COLO668 (cell line): ENCODE results near the gene UBA1.

Experiments
- DNase-seq: peaks from one replicate; lab custom pipeline; 2025; ENCODE audit not compliant: unreplicated experiment; lab: John Stamatoyannopoulos, UW

The UBA1 gene

DNA sequence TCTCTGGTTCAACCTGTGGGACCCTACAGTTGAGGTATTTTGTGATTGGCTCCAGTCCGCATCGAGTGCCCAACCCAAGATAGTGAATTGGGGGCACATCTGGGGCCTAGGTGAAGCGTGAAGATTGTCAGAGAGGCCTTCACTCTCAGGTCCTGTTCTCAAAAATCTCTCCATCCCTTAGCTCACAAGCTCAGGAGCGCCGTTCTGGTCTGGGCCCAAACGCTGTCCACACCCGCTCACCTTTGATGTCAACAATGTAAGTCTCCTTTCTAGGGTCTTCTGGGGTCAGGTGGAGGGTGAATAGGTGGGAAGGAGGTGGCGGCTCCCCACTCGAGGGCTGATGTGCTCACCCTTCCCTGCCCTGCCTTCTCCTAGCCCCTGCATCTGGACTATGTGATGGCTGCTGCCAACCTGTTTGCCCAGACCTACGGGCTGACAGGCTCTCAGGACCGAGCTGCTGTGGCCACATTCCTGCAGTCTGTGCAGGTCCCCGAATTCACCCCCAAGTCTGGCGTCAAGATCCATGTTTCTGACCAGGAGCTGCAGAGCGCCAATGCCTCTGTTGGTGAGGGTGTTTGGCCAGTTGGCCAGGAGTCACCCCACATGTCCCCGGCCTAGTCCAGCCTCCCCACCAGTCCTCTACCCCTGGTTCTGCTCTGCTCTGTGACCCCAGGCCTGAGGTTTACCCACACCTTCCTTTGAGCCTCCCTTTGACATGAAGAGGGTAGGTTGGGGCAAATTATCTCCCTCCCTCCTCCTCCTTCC, 17.2 kb downstream of the UBA1 start:
- no peak for DNase-seq

GRCh38 chrX:47212381-47213293, 19.0 kb downstream of the UBA1 start:
- DNase-seq: no peak

DNA sequence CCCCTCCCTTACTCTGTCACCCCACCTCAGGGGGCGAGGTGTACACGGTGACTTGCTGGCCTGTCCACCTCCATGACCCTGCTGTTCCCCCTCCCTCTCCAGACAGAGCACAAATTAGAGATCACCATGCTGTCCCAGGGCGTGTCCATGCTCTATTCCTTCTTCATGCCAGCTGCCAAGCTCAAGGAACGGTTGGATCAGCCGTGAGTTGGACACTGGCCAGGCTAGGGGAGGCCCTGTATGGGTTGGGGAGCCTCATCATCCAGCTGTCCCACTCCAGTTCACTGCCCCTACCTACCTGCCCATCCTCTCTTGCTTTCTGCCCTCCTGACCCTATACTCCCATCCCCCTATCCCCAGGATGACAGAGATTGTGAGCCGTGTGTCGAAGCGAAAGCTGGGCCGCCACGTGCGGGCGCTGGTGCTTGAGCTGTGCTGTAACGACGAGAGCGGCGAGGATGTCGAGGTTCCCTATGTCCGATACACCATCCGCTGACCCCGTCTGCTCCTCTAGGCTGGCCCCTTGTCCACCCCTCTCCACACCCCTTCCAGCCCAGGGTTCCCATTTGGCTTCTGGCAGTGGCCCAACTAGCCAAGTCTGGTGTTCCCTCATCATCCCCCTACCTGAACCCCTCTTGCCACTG, 20.9 kb downstream of the UBA1 start:
- no peak for DNase-seq

DNA sequence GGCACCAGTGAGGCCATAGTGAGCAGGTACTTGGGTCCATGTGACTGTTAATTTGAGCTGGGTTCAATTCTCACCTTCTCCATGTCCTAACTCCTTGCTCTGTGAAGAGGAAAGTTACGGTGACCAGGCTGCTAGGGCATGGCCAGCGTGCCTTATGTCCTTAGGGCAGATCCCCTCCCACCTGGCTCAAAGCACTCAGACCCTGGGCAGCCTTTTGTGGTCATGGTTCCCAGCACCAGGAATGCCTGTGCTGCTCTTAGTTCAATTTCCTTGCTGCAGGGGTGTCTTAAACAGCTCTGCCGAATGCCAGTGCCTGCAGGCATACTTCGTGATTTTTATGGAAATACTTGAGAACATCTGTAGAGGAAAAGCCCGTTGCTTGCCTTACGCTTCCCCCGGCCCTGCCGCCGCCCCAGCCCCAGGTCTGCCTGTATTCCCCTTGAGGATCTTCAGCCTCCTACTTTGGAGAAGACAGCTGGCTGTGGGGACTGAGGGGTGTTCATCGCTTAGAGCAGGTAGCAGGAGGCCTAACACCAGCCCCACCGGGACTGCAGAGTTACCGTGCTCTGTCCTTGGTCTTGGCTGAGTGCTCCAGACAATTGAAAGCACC, 21.8 kb downstream of the UBA1 start:
- no peak for DNase-seq

- no peak for DNase-seq
Observed at GRCh38 chrX:47216393-47216925, 22.8 kb downstream of the UBA1 start.

GRCh38 chrX:47217121-47217851, 23.7 kb downstream of the UBA1 start:
- peak; percentile 47 for DNase-seq

GRCh38 chrX:47217852-47218279, 24.2 kb downstream of the UBA1 start:
- DNase-seq: peak; percentile 96

DNA sequence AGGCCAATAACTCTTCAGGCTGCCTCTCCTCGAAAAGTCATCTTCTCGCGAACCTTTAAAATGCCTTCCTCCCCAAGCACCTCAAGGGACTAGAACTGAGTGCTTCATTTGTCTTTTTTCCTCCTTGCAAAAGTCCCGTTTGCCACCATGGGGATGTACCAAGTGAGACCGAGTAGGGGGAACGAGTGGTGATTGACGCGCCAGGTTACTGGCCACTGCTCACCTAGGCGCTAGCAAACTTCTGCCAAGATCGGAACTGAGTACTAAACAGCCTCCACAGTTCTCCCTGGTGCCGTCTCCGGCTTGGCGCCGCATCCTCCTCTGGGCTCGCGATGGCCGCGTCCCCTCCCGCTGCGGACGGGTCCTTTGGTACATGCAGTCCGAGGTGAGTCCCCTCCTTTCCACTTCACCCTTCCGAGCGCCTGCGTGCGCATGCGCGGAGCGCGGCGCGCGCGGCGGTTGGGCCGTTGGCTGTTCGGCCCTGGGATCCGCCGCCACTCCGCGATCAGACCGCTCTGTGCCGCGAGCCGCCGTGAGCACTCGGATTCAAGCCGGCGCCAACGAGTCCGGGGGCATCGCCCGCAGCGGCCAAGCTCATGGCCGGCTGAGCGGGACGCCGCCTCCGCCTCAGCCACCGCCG, 24.8 kb downstream of the UBA1 start, which contains the start of gene CDK16:
Gene CDK16, plus strand, starts transcription at position 402 of the 640 bp plus-strand sequence. CDS start 4,877 bp downstream, outside the sequence.
- DNase-seq: peak; percentile 78

GRCh38 chrX:47218920-47219815, 25.5 kb downstream of the UBA1 start:
- DNase-seq: peak; percentile 45

GRCh38 chrX:47221756-47222155, 28.1 kb downstream of the UBA1 start:
- no peak for DNase-seq

GRCh38 chrX:47222751-47223350, 29.2 kb downstream of the UBA1 start:
- no peak for DNase-seq

DNA sequence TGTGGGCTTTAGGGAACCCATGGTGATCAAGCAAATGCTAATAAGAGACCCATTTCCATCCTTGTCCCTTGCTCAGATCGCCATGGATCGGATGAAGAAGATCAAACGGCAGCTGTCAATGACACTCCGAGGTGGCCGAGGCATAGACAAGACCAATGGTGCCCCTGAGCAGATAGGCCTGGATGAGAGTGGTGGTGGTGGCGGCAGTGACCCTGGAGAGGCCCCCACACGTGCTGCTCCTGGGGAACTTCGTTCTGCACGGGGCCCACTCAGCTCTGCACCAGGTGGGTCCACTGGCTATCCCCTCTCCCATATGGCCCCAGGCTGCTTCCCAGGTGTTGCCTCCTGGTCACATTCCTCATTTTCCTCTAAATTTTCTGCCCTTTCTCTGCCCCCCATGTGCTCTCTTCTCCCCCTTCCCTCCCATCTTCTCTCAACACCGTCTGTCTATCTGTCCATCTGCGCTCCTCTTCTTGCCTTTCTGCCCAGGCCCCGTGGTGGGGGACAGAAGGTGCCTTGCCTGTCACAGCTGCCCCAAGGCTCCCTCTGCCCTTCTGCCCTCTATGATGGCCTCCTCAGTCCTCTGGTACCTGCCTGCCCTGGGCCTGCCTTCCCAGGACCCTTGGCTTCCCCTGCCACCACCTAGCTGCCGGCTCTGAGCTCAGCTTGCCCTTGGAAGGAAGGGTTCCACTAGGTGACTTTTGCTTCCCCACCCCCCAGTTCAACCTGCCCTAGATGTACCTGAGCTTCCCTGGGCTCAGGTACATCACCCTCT, 30.0 kb downstream of the UBA1 start:
- no peak for DNase-seq

DNA sequence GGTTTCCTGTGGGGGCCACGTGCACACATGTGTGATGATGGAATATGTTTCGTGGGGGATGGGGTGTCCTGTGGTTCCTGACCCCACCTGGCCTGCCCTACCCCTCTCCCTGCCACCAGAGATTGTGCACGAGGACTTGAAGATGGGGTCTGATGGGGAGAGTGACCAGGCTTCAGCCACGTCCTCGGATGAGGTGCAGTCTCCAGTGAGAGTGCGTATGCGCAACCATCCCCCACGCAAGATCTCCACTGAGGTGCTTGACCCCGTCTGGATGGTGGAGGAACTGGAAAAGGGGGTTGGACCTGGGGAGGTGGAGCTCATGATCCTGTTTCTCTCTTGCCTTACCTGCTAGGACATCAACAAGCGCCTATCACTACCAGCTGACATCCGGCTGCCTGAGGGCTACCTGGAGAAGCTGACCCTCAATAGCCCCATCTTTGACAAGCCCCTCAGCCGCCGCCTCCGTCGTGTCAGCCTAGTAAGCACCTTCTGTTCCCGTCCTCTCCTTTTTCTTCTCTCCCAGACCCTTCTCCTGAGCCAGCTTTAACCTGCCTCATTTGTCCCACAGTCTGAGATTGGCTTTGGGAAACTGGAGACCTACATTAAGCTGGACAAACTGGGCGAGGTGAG, 30.8 kb downstream of the UBA1 start:
- no peak for DNase-seq

- no peak for DNase-seq
Observed at GRCh38 chrX:47224896-47225290, 31.3 kb downstream of the UBA1 start.

DNA sequence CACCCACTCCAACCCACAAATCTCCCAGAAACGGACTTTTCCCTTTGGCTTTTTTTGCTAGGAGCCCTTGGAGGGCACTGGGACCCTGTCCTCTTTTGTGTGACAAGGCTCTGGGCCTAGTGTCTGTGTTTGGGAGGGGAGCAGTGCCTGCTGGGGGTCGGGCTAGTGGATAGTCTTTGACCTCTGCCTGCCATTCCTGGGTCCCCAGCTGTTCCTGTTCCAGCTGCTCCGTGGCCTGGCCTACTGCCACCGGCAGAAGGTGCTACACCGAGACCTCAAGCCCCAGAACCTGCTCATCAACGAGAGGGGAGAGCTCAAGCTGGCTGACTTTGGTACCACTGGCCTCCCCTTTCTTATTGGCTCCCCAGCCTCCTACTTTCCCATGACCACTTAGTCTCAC, 32.4 kb downstream of the UBA1 start:
- DNase-seq: no peak

DNA sequence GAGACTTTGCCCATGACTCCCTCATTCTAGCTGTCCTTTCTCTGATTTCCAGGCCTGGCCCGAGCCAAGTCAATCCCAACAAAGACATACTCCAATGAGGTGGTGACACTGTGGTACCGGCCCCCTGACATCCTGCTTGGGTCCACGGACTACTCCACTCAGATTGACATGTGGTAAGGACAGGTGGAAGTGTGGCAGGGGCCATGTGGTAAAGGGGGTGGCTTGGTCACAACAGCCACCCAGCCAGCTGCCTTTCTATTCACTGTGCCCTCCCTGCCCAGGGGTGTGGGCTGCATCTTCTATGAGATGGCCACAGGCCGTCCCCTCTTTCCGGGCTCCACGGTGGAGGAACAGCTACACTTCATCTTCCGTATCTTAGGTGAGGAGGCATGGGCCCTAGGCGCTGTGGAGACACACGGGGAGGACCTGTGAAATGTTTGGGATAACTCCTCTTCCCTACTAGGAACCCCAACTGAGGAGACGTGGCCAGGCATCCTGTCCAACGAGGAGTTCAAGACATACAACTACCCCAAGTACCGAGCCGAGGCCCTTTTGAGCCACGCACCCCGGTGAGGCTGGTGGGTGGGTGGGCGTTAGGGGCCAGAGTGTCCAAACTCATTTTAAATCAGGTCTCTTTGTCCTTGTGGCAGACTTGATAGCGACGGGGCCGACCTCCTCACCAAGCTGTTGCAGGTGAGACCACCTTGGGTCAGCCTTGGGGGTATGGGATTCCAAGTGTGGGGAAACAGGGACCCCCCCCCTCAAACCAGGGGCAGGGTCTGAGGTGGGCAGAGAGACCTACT, 33.1 kb downstream of the UBA1 start:
- no peak for DNase-seq

DNA sequence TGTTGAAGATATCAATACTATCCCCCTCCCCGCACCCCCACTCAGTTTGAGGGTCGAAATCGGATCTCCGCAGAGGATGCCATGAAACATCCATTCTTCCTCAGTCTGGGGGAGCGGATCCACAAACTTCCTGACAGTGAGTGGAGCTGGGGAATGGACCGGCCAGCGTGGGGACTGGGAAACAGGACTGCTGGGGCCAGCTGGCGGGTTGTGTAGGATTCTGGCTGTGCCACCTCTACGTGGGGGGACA, 33.6 kb downstream of the UBA1 start:
- no peak for DNase-seq
